Neuron (in vitro differentiated cells): ENCODE results near the gene PAPSS2.

Experiments
- H2AFZ ChIP-seq: one replicate; pipeline ENCODE4 v1.6.1; 2013; ENCODE audit warnings: low read depth, mild to moderate bottlenecking, inconsistent platforms, low read length, moderate library complexity
- H3K27me3 ChIP-seq: one replicate; pipeline ENCODE4 v1.6.1; 2013; ENCODE audit warnings: low read length; ENCODE audit not compliant: insufficient read depth
- H3K36me3 ChIP-seq: one replicate; pipeline ENCODE4 v1.6.1; 2013; ENCODE audit warnings: low read length; ENCODE audit not compliant: insufficient read depth
- H3K4me1 ChIP-seq: one replicate; pipeline ENCODE4 v1.6.1; 2013; ENCODE audit warnings: low read length; ENCODE audit not compliant: insufficient read depth
- H3K4me3 ChIP-seq: 2 replicates; pipeline ENCODE4 v1.5.1; 2013; ENCODE audit warnings: mild to moderate bottlenecking, low read length, moderate library complexity
- H3K9me3 ChIP-seq: one replicate; pipeline ENCODE4 v1.6.1; 2013; ENCODE audit warnings: low read length

PAPSS2 gene

DNA sequence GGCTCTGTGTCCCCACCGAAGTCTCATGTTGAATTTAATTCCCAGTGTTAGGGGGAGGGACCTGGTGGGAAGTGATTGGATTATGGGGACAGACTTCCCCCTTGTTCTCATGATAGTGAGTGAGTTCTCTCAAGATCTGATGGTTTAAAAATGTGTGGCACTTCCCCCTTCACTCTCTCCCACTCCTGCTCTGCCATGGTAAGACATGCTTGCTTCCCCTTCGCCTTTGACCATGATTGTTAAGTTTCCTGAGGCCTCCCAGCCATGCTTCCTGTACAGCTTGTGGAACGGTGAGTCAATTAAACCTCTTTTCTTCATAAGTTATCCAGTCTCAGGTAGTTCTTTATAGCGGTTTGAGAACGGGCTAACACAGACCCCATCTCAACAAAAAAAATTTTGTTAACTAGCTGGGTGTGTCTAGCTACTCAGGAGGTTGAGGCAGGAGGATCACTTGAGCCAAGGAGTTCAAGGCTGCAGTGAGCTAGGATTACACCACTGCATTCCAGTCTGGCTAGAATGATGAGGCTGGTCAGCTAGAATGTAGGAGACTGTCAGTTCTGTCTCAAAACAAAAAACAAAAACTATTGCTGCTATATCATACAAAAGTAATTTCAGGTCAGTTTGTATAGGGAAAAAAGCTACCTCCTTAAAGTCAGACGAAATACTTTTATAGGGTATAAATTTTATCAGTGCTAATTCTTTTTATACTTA is 100.7 kb downstream of the PAPSS2 start:
- H3K9me3 ChIP-seq, result no peaks in the 10 kb centered on the region
- H3K4me3 ChIP-seq, result no peak overlapping the region
- no peak overlapping the region for H2AFZ ChIP-seq
- no peaks in the 10 kb centered on the region for H3K4me1 ChIP-seq
- H3K36me3 ChIP-seq, result peaks cover 48% of the 10 kb centered on the region
- no peaks in the 10 kb centered on the region for H3K27me3 ChIP-seq

DNA sequence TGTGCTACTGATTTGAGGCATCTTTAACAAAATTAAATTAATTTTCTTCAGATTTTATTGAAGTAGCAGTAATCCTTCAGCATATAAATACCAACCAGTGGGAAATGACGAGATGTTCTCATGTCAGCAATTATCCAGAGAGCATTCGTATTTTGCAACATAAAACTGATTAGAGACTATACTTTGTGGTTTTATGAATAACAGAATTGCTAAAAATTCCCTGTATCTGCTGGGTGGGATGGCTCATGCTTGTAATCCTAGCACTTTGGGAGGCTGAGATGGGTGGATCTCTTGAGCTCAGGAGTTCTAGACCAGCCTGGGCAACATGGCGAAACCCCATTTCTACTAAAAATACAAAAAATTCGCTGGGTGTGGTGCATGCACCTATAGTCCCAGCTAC is 101.5 kb downstream of the PAPSS2 start:
- no peaks in the 10 kb centered on the region for H3K9me3 ChIP-seq
- H3K27me3 ChIP-seq, result no peaks in the 10 kb centered on the region
- no peaks in the 10 kb centered on the region for H3K4me1 ChIP-seq
- no peak overlapping the region for H2AFZ ChIP-seq
- peaks cover 46% of the 10 kb centered on the region for H3K36me3 ChIP-seq
- no peak overlapping the region for H3K4me3 ChIP-seq

DNA sequence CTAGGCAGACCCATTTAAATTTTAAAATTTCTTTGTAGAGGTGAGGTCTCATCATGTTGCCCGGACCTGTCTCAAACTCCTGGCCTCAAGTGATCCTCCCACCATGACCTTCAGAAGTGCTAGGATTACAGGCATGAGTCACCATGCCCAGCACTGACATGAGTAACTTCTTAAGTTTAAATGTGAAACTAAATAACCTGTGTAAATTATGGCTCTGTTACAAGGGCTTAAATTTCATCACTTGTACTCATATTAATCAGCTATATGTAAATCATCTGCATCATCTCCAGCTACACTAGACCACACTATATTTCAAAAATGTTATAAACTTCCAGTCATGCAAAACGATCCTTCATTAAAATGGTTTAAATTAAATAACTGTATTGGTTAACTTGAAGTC is 102.2 kb downstream of the PAPSS2 start:
- H3K36me3 ChIP-seq, result peaks cover 45% of the 10 kb centered on the region
- no peak overlapping the region for H3K4me3 ChIP-seq
- H3K27me3 ChIP-seq, result no peaks in the 10 kb centered on the region
- H2AFZ ChIP-seq, result no peak overlapping the region
- H3K4me1 ChIP-seq, result no peaks in the 10 kb centered on the region
- H3K9me3 ChIP-seq, result no peaks in the 10 kb centered on the region

DNA sequence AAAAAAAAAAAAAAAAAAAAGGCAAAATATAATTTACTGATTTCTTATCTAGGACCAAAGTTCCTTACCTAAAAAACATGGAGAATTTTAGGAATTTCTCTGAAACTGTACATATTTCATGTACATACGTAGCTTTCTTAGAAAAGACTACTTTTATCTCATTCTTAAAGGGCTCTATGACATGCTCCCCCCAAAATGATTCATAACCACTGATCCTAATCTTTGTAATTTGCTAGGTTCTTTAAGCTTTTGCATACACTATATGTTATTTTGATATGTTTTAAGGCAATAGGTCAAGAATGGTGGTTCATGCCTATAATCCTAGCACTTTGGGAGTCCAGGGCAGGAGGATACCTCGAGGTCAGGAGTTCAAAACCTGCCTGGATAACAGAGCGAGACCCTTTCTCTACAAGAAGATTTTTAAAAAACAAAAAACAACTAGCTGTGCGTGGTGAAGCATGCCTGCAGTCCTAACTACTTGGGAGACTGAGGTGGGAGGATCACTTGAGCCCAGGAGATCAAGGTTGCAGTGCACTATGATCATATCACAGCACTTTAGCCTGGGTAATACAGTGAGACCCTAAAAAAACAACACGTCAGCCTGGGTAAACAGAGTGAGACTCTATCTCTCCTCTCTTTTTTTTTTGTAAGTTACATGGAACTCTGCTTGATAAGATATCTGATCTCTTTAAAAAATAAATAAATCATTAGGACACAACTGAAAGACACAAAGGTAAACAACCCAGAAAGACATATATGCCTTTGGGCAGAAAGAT is 103.6 kb downstream of the PAPSS2 start:
- H2AFZ ChIP-seq, result no peak overlapping the region
- no peaks in the 10 kb centered on the region for H3K27me3 ChIP-seq
- no peak overlapping the region for H3K4me3 ChIP-seq
- no peaks in the 10 kb centered on the region for H3K4me1 ChIP-seq
- no peaks in the 10 kb centered on the region for H3K9me3 ChIP-seq
- peaks cover 52% of the 10 kb centered on the region for H3K36me3 ChIP-seq

DNA sequence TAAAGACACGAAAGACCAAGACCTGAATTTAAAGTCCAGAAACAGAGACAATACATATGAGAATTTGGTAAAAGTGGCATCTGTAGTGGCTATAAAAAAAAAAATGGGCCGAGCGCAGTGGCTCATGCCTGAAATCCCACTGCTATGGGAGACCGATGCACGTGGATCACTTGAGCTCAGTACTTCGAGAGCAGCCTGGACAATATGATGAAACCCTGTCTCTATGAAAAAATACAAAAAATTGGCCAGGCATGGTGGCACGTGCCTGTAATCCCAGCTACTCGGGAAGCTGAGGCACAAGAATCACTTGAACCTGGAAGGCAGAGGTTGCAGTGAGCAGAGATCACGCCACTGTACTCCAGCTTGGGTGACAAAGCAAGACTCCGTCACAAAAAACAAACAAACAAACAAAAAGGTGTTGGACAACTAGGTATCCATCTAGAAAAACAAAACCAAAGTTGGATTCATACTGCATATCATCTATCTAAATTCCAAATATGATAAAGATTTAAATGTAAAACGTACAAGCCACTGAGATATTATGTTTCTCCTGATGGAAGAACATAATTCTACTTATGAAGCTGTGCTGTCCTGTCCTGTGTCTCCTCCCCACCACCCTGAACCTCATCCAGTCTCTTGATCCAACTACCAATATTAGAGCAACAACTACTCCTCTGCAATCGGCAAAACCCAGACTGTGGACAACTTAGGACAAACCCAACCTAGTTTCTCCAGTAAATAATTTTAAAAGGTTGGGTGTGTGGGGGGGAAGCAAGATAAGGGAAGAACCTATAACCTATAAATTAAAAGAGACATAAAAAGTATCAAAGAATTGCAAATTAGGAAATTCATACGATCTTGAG is 104.6 kb downstream of the PAPSS2 start:
- Histone ChIP-seq H3K36me3 (peaks cover 56% of the 10 kb centered on the region), H3K27me3 (no peaks in the 10 kb centered on the region), H2AFZ (no peak overlapping the region), H3K4me1 (no peaks in the 10 kb centered on the region), H3K9me3 (no peaks in the 10 kb centered on the region), H3K4me3 (no peak overlapping the region)

DNA sequence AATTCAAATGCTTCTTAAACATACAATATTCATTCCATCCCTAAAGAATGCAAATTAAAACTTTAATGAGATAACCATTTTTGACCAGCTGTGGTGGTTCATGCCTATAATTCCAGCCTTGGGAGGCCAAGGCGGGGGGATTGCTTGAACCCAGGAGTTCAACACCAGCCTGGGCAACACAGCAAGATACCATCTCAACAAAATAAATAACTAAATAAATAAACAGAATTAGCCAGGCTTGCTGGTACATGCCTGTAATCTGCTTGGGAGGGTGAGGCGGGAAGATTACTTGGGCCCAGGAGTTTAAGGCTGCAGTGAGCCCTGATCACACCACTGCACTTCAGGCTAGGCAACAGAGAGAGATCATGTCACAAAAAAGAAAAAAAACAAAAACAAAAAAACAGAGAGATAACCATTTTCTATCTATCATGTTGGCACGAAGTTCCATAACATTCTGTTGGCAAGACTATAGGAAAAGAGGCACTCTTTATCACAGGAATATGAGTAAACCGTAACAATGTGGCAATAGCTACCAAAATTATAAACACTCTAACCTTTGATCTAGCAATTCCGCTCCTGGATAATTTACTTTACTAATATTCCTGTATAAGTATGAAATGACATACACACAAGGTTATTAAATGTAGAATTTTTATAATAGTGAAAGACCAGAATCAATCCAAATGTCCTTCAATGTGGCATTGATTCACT is 106.1 kb downstream of the PAPSS2 start:
- Histone ChIP-seq H3K4me3 (no peak overlapping the region), H3K9me3 (no peaks in the 10 kb centered on the region), H3K4me1 (no peaks in the 10 kb centered on the region), H3K27me3 (no peaks in the 10 kb centered on the region), H3K36me3 (peaks cover 55% of the 10 kb centered on the region), H2AFZ (no peak overlapping the region)

DNA sequence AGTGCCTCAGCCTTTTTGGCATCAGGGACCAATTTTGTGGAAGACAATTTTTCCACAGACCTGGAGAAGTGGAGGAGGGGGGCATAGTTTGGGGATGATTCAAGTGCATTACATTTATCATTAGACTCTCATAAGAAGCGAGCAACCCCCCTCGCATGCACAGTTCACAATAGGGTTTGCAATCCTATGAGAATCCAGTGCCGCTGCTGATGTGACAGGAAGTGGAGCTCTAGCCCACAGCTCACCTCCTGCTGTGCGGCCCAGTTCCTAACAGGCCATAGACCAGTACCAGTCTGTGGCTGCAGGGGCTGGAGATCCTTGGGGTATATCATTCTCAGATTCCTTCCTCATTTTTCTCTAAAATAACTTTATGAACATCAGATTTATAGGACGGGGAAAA is 107.6 kb downstream of the PAPSS2 start:
- Histone ChIP-seq H3K4me1 (no peaks in the 10 kb centered on the region), H3K27me3 (no peaks in the 10 kb centered on the region), H2AFZ (no peak overlapping the region), H3K4me3 (no peak overlapping the region), H3K36me3 (peaks cover 52% of the 10 kb centered on the region), H3K9me3 (no peaks in the 10 kb centered on the region)

DNA sequence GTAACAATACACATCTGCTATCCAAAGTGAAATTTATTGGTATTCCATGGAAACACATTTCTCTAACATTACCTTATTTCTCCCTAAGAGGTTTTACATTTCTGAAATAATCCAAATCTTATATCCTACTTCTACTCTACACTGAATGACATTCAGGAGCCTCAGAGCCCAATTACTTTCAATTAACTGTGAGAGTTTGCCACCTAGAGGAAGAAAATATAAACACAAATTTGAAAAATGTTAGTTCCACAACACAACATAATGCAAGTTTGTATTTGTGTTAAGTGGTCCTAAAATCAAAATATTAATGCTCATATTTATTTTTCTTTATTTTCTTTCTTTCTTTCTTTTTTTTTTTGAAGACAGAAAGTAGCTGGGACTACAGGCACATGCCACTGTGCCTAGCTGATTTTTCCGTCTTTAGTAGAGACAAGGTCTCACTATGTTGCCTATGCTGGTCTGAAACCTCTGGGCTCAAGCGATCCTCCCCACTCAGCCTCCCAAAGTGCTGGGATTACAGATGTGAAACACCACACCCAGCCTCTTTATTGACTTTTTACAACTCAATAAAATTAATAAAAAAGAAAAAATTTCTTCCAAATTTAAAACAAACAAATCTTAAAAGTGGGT is 112.3 kb downstream of the PAPSS2 start:
- Histone ChIP-seq H3K27me3 (no peaks in the 10 kb centered on the region), H3K36me3 (peaks cover 49% of the 10 kb centered on the region), H2AFZ (no peak overlapping the region), H3K9me3 (no peaks in the 10 kb centered on the region), H3K4me1 (no peaks in the 10 kb centered on the region), H3K4me3 (no peak overlapping the region)

DNA sequence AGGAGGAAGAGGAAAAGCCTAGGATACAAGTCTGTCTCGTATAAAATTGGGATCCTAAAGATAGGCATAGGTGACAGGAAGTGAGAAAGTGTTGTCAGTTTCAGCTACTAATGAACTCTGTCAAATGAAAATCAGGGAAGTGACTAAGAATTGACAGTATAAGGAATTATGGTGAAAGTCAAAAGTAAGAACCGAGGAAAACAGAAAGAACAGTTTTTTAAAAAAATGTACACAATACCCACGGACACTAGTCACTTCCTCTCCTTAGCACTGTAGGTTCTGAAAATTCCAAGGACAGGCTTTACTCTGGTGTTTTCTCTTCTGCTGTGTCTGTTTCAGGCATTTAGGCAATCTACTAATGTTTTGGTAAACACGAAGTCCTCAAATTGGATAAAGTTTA is 116.1 kb downstream of the PAPSS2 start:
- Histone ChIP-seq H3K4me3 (no peak overlapping the region), H2AFZ (no peak overlapping the region), H3K27me3 (no peaks in the 10 kb centered on the region), H3K9me3 (peaks cover 8% of the 10 kb centered on the region), H3K36me3 (peaks cover 53% of the 10 kb centered on the region), H3K4me1 (no peaks in the 10 kb centered on the region)

DNA sequence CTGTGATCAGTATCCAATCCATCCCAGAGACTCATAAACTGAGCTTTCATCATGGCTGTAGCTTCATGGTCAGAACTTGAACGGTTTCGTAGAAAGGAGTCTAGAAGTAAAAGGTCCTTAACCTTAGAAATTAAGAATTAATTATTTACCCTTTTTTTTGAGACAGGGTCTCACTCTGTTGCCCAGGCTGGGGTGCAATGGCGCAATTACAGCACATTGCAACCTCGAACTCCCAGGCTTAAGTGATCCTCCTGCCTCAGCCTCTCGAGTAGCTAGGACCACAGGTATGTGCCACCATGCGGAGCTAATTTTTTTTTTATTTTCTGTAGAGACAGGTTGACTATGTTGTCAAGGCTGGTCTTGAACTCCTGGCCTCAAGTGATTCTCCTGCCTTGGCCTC is 116.7 kb downstream of the PAPSS2 start:
- H2AFZ ChIP-seq, result no peak overlapping the region
- peaks cover 8% of the 10 kb centered on the region for H3K9me3 ChIP-seq
- peaks cover 53% of the 10 kb centered on the region for H3K36me3 ChIP-seq

DNA sequence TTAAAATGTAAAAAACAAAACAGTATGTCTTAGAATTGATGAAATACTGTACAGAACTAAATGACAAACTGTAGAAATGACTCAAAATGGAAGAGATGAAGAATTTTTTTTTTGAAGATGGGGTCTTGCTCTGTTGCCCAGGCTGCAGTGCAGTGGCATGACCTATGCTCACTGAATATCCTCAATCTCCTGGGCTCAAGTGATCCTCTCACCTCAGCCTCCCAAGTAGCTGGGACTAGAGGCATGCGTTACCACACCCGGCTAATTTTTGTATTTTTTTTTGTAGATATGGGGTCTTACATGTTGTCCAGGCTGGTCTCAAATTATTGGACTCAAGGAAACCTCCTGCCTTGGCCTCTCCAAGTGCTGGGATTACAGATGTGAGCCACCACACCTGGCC is 121.9 kb downstream of the PAPSS2 start:
- peaks cover 10% of the 10 kb centered on the region for H3K9me3 ChIP-seq
- H3K4me1 ChIP-seq, result no peaks in the 10 kb centered on the region
- no peaks in the 10 kb centered on the region for H3K27me3 ChIP-seq
- no peak overlapping the region for H2AFZ ChIP-seq
- no peak overlapping the region for H3K4me3 ChIP-seq
- peaks cover 64% of the 10 kb centered on the region for H3K36me3 ChIP-seq

More for the DNA sequence above, 116.7 kb downstream of the PAPSS2 start:
- Histone ChIP-seq H3K4me1 (no peaks in the 10 kb centered on the region), H3K4me3 (no peak overlapping the region), H3K27me3 (no peaks in the 10 kb centered on the region)

DNA sequence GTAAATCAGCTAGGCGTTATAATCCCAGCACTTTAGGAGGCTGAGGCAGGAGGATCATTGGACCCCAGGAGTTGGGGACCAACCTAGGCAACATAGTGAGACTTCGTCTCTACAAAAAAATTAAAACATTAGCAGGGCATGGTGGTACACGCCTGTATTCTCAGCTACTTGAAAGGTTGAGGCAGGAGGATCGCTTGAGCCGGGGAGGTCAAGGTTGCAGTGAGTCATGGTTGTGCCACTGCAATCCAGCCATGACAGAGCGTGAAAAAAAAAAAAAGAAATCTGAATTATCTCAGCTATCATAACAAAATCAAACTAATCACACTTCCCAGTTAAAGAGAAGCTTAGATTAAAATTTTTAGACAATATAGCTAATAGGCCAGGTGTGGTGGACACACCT is 123.0 kb downstream of the PAPSS2 start:
- peaks cover 10% of the 10 kb centered on the region for H3K9me3 ChIP-seq
- no peak overlapping the region for H3K4me3 ChIP-seq
- no peak overlapping the region for H2AFZ ChIP-seq
- H3K4me1 ChIP-seq, result no peaks in the 10 kb centered on the region
- peaks cover 59% of the 10 kb centered on the region for H3K36me3 ChIP-seq
- no peaks in the 10 kb centered on the region for H3K27me3 ChIP-seq
